AG04449 (cell line): Measurements from ENCODE around the gene SPAAR.
"Not testable (repeated sequence)": the region's sequence is repeated elsewhere in the genome, so short reads cannot be mapped to it uniquely, and the experiment has no call there.

Experiments used
- CTCF ChIA-PET: fragments of 350-600 bp; formaldehyde crosslinking; extraction: SDS; loops from one replicate; lab custom pipeline; 2021; ENCODE audit warnings: antibody characterized with exemption; lab: Yijun Ruan, JAX
- POLR2A ChIA-PET: fragments of 400-600, 350-600 bp; formaldehyde crosslinking; extraction: SDS; loops from one replicate; lab custom pipeline; 2020; ENCODE audit warnings: antibody characterized with exemption, inconsistent platforms; lab: Yijun Ruan, JAX
- DNase-seq: peaks from one replicate; pipeline ENCODE4 v3.0.0-alpha.2; 2010; ENCODE audit warnings: low read depth, low spot score
- H3K4me3 ChIP-seq: 2 replicates; pipeline ENCODE4 v1.5.1; 2011; ENCODE audit warnings: low read depth, mild to moderate bottlenecking, control low read depth, low read length
- TF ChIP-seq, protein P1 (sequence below): IDR thresholded peaks from one replicate; pipeline ENCODE4 v1.5.1; 2011; ENCODE audit warnings: mild to moderate bottlenecking, moderate library complexity, low read length, control low read depth, inconsistent platforms; ENCODE audit not compliant: insufficient read depth; ENCODE audit errors: missing control alignments

SPAAR gene

DNA sequence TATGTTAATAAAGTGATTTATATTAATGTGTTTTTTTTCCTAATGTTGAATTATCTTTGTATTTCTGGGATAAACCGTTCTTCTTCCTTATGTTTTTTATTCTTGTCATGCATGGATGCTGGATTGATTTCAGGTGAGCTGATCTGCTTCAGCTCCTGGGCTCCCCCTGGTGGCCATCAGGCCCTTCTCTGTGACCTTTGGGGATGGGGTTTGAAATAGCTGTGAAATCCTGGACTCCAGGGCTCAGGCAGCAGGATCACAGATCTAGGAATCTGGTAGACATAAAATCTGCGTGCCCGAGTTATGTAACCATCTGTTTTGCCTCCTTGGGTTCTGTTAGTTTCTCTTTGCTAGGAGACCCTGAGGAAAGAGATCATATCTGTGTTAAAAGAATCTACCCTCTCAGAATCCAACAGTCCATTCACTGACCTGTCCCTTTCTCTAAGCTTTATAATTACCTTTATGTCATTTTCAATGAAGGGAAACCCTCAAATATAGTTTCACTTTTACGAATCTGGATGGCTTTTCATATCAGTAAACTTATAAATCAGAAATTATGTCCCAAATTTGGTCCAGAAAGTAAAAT is 26.9 kb upstream of the SPAAR start:
- no peak for DNase-seq
- TF ChIP-seq, protein P1, sequence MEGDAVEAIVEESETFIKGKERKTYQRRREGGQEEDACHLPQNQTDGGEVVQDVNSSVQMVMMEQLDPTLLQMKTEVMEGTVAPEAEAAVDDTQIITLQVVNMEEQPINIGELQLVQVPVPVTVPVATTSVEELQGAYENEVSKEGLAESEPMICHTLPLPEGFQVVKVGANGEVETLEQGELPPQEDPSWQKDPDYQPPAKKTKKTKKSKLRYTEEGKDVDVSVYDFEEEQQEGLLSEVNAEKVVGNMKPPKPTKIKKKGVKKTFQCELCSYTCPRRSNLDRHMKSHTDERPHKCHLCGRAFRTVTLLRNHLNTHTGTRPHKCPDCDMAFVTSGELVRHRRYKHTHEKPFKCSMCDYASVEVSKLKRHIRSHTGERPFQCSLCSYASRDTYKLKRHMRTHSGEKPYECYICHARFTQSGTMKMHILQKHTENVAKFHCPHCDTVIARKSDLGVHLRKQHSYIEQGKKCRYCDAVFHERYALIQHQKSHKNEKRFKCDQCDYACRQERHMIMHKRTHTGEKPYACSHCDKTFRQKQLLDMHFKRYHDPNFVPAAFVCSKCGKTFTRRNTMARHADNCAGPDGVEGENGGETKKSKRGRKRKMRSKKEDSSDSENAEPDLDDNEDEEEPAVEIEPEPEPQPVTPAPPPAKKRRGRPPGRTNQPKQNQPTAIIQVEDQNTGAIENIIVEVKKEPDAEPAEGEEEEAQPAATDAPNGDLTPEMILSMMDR = peak; percentile 93
- ChIA-PET POLR2A (interaction anchor here (1.0 kb wide), 1 partner anchor 92 kb away, joined by 3 read pairs; no protein-coding TSS in a partner anchor), CTCF (interaction anchor here (0.6 to 3.0 kb wide), 61 partner anchors 9 to 235 kb away, joined by 3 to 131 read pairs (median 5); partner anchors contain the start of genes FAM221B, HINT2, HRCT1 and NPR2)
- no peak overlapping the region for H3K4me3 ChIP-seq

DNA sequence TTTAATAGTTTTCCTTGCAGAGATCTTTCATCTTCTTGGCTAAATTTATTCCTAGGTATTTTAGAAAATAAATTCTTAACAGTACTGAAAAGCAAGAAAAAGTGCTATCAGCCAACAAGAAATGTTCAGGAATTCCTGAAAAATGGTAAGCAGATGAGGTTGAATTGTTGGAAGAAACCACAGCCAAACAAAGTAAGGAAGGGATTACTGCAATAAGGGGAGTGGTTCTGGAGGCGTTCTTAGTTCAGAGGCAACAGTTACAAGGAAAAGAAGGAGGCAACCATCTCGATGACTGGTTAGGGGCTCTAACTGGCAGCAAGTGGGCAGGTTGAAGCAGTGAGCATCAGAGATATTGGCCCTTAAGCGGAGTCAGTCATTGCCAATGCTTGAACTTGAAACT is 26.3 kb upstream of the SPAAR start:
- no peak for DNase-seq
- H3K4me3 ChIP-seq = no peak overlapping the region
- TF ChIP-seq, protein P1 = no peak
- ChIA-PET POLR2A (no interaction called here), CTCF (interaction anchor here (0.6 to 3.0 kb wide), 36 partner anchors 8 to 222 kb away, joined by 3 to 131 read pairs (median 6); partner anchors contain the start of genes FAM221B, HINT2, NPR2 and OR13J1)

- ChIA-PET POLR2A (interaction anchor here (0.7 kb wide), 2 partner anchors 21 to 270 kb away, joined by 3 read pairs; no protein-coding TSS in a partner anchor), CTCF (interaction anchor here (1.4 to 2.6 kb wide), 3 partner anchors 59 to 97 kb away, joined by 4 to 9 read pairs (median 6); no protein-coding TSS in a partner anchor)
- DNase-seq, H3K4me3 ChIP-seq: not testable (repeated sequence)
Measured at GRCh38 chr9:35884908-35885307, 24.4 kb upstream of the SPAAR start.

- ChIA-PET CTCF (interaction anchor here (1.2 to 3.1 kb wide), 6 partner anchors 10 to 65 kb away, joined by 3 to 38 read pairs (median 4); no protein-coding TSS in a partner anchor), POLR2A (no interaction called here)
- DNase-seq = no peak
- TF ChIP-seq, protein P1 = no peak
- H3K4me3 ChIP-seq = no peak overlapping the region
Measured at GRCh38 chr9:35891646-35892045, 17.6 kb upstream of the SPAAR start.

GRCh38 chr9:35892051-35892450 is 17.2 kb upstream of the SPAAR start:
- CTCF ChIA-PET = interaction anchor here (1.2 to 3.1 kb wide), 6 partner anchors 10 to 66 kb away, joined by 3 to 38 read pairs (median 4); no protein-coding TSS in a partner anchor
- no peak for DNase-seq
- POLR2A ChIA-PET = no interaction called here

DNA sequence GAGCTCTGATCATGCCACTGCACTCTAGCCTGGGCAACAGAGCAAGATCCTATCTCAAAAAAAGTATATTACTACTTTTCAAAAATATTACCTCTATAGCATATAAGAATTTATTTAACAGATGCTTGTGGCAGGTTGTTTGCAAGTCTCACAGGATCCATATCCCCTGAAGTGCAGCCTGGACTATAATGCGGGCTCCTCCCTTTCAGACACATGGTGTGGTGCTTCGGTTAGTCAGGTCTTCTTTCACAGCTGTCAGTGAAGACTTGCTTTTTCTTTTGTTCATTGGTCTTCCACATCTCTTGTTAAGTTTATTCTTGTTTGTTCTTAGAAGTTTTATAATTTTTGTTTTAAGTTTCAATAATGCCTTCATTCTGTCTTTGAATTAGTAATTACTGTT is 12.7 kb upstream of the SPAAR start:
- no peak for DNase-seq
- POLR2A ChIA-PET = no interaction called here
- TF ChIP-seq, protein P1 = no peak
- CTCF ChIA-PET = interaction anchor here (1.0 to 6.1 kb wide), 6 partner anchors 9 to 127 kb away, joined by 3 to 49 read pairs (median 12); partner anchors contain the start of gene HRCT1
- no peak overlapping the region for H3K4me3 ChIP-seq

More at GRCh38 chr9:35892051-35892450, 17.2 kb upstream of the SPAAR start:
- H3K4me3 ChIP-seq = no peak overlapping the region
- TF ChIP-seq, protein P1 = no peak

- CTCF ChIA-PET = interaction anchor here (1.0 to 6.1 kb wide), 9 partner anchors 8 to 126 kb away, joined by 3 to 49 read pairs (median 7); partner anchors contain the start of gene HRCT1
- DNase-seq, H3K4me3 ChIP-seq, POLR2A ChIA-PET: not testable (repeated sequence)
Measured at GRCh38 chr9:35897376-35898099, 11.8 kb upstream of the SPAAR start.
